ENCODE results near the gene HCN2.
"Not testable (repeated sequence)": the region's sequence is repeated elsewhere in the genome, so short reads cannot be mapped to it uniquely, and the experiment has no call there.

HCN2 gene

GRCh38 chr19:623974-624373 lies 34.3 kb downstream of the HCN2 start:
- no peak for DNase-seq (ENCODE audit: low read depth)
- TF ChIP-seq CTCF (IDR thresholded peaks at IDR 0.05; ENCODE audit: insufficient read depth, low read depth, low read length, missing control alignments), result no peak
- H3K4me3 ChIP-seq (ENCODE audit: low read depth, low read length), result no peak overlapping the region

GRCh38 chr19:624433-625109 lies 34.9 kb downstream of the HCN2 start:
- no peak for TF ChIP-seq CTCF (IDR thresholded peaks at IDR 0.05; ENCODE audit: insufficient read depth, low read depth, low read length, missing control alignments)
- H3K4me3 ChIP-seq (ENCODE audit: low read depth, low read length), result no peak overlapping the region
- DNase-seq (ENCODE audit: low read depth), result no peak

GRCh38 chr19:625257-625656 lies 35.6 kb downstream of the HCN2 start:
- no peak for DNase-seq (ENCODE audit: low read depth)
- H3K4me3 ChIP-seq (ENCODE audit: low read depth, low read length), result no peak overlapping the region
- no peak for TF ChIP-seq CTCF (IDR thresholded peaks at IDR 0.05; ENCODE audit: insufficient read depth, low read depth, low read length, missing control alignments)

GRCh38 chr19:626566-626965 lies 36.9 kb downstream of the HCN2 start:
- DNase-seq (ENCODE audit: low read depth); H3K4me3 ChIP-seq (ENCODE audit: low read depth, low read length): not testable (repeated sequence)

GRCh38 chr19:628168-628567 lies 38.5 kb downstream of the HCN2 start:
- no peak overlapping the region for H3K4me3 ChIP-seq (ENCODE audit: low read depth, low read length)
- peak; percentile 12 for TF ChIP-seq CTCF (IDR thresholded peaks at IDR 0.05; ENCODE audit: insufficient read depth, low read depth, low read length, missing control alignments)
- DNase-seq (ENCODE audit: low read depth), result no peak

GRCh38 chr19:629515-629914 lies 39.8 kb downstream of the HCN2 start:
- not testable (repeated sequence) for DNase-seq (ENCODE audit: low read depth); H3K4me3 ChIP-seq (ENCODE audit: low read depth, low read length)

- no peak for DNase-seq (ENCODE audit: low read depth)
- TF ChIP-seq CTCF (IDR thresholded peaks at IDR 0.05; ENCODE audit: insufficient read depth, low read depth, low read length, missing control alignments), result no peak
- no peak overlapping the region for H3K4me3 ChIP-seq (ENCODE audit: low read depth, low read length)
These were observed 40.5 kb downstream of the HCN2 start for GRCh38 chr19:629961-630714.

GRCh38 chr19:632579-633067 lies 42.9 kb downstream of the HCN2 start:
- DNase-seq (ENCODE audit: low read depth), result peak; percentile 61

More at GRCh38 chr19:632579-633067, 42.9 kb downstream of the HCN2 start:
- no peak for TF ChIP-seq CTCF (IDR thresholded peaks at IDR 0.05; ENCODE audit: insufficient read depth, low read depth, low read length, missing control alignments)
- H3K4me3 ChIP-seq (ENCODE audit: low read depth, low read length), result peak overlapping the region; percentile 99

All from GM12865 (cell line).